ENCODE measurements around the gene SMAGP. TPM values are rescaled to one million over a fixed set of nuclear protein-coding genes. Genes with fewer than 3 reads are reported as not detected.
"Not testable (repeated sequence)": the region's sequence is repeated elsewhere in the genome, so short reads cannot be mapped to it uniquely, and the experiment has no call there.

The SMAGP gene
- total RNA-seq, 1 experiment from 2014 or later = 11.6 TPM

DNA sequence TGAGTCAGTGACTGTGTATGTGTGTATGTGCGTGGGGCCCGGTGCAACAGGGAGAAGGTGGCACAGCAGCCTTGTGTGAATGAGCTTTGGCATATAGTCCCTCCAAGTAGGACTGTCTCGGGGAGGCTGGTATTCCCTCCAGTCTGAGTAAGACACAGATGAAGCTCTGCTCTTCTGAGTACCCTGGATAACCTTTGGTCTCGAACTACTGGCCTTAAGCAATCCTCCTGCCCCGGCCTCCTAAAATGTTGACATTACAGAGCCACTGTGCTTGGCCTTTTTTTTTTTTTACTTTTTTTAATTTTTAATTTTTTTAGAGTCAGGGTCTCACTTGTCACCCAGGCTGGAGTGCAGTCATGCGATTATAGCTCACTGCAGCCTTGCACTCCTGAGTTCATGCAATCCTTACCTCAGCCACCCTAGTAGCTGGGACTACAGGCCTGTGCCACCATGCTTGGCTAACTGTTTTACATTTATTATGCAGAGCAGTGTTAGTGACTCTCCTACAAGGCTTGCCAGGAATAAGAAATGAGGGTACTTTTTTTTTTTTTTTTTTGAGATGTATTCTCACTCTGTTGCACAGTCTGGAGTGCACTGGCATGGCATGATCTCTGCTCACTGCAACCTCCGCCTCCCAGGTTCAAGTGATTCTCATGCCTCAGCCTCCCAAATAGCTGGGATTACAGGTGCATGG, 41.0 kb downstream of the SMAGP start (continued):
- TF ChIP-seq, protein P1, sequence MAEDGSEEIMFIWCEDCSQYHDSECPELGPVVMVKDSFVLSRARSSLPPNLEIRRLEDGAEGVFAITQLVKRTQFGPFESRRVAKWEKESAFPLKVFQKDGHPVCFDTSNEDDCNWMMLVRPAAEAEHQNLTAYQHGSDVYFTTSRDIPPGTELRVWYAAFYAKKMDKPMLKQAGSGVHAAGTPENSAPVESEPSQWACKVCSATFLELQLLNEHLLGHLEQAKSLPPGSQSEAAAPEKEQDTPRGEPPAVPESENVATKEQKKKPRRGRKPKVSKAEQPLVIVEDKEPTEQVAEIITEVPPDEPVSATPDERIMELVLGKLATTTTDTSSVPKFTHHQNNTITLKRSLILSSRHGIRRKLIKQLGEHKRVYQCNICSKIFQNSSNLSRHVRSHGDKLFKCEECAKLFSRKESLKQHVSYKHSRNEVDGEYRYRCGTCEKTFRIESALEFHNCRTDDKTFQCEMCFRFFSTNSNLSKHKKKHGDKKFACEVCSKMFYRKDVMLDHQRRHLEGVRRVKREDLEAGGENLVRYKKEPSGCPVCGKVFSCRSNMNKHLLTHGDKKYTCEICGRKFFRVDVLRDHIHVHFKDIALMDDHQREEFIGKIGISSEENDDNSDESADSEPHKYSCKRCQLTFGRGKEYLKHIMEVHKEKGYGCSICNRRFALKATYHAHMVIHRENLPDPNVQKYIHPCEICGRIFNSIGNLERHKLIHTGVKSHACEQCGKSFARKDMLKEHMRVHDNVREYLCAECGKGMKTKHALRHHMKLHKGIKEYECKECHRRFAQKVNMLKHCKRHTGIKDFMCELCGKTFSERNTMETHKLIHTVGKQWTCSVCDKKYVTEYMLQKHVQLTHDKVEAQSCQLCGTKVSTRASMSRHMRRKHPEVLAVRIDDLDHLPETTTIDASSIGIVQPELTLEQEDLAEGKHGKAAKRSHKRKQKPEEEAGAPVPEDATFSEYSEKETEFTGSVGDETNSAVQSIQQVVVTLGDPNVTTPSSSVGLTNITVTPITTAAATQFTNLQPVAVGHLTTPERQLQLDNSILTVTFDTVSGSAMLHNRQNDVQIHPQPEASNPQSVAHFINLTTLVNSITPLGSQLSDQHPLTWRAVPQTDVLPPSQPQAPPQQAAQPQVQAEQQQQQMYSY (CRISPR knock-in tag; IDR thresholded peaks at IDR 0.05) = no peak
- TF ChIP-seq ZNF263 (CRISPR knock-in tag; IDR thresholded peaks at IDR 0.05; ENCODE audit: low read depth) (no peak), ZNF138 (CRISPR knock-in tag; conservative IDR thresholded peaks at IDR 0.05) (no peak)
- TF ChIP-seq, protein P2, sequence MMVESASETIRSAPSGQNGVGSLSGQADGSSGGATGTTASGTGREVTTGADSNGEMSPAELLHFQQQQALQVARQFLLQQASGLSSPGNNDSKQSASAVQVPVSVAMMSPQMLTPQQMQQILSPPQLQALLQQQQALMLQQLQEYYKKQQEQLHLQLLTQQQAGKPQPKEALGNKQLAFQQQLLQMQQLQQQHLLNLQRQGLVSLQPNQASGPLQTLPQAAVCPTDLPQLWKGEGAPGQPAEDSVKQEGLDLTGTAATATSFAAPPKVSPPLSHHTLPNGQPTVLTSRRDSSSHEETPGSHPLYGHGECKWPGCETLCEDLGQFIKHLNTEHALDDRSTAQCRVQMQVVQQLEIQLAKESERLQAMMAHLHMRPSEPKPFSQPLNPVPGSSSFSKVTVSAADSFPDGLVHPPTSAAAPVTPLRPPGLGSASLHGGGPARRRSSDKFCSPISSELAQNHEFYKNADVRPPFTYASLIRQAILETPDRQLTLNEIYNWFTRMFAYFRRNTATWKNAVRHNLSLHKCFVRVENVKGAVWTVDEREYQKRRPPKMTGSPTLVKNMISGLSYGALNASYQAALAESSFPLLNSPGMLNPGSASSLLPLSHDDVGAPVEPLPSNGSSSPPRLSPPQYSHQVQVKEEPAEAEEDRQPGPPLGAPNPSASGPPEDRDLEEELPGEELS (CRISPR knock-in tag; IDR thresholded peaks at IDR 0.05) = no peak
- TF ChIP-seq, protein P3, sequence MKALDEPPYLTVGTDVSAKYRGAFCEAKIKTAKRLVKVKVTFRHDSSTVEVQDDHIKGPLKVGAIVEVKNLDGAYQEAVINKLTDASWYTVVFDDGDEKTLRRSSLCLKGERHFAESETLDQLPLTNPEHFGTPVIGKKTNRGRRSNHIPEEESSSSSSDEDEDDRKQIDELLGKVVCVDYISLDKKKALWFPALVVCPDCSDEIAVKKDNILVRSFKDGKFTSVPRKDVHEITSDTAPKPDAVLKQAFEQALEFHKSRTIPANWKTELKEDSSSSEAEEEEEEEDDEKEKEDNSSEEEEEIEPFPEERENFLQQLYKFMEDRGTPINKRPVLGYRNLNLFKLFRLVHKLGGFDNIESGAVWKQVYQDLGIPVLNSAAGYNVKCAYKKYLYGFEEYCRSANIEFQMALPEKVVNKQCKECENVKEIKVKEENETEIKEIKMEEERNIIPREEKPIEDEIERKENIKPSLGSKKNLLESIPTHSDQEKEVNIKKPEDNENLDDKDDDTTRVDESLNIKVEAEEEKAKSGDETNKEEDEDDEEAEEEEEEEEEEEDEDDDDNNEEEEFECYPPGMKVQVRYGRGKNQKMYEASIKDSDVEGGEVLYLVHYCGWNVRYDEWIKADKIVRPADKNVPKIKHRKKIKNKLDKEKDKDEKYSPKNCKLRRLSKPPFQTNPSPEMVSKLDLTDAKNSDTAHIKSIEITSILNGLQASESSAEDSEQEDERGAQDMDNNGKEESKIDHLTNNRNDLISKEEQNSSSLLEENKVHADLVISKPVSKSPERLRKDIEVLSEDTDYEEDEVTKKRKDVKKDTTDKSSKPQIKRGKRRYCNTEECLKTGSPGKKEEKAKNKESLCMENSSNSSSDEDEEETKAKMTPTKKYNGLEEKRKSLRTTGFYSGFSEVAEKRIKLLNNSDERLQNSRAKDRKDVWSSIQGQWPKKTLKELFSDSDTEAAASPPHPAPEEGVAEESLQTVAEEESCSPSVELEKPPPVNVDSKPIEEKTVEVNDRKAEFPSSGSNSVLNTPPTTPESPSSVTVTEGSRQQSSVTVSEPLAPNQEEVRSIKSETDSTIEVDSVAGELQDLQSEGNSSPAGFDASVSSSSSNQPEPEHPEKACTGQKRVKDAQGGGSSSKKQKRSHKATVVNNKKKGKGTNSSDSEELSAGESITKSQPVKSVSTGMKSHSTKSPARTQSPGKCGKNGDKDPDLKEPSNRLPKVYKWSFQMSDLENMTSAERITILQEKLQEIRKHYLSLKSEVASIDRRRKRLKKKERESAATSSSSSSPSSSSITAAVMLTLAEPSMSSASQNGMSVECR (CRISPR knock-in tag; IDR thresholded peaks at IDR 0.05; ENCODE audit: borderline replicate concordance) = no peak

GRCh38 chr12:51227962-51228361, 42.3 kb downstream of the SMAGP start:
- H3K27me3 Mint-ChIP-seq (ENCODE audit: low read depth) = no peaks in the 10 kb centered on the region
- ATAC-seq (no peak), DNase-seq (ENCODE audit: low spot score) (no peak)
- CTCF ChIA-PET = no interaction called here
- H3K36me3 Mint-ChIP-seq = no peaks in the 10 kb centered on the region
- 0 out of 2 replicates have a peak, but pooled peaks cover 3% of the 10 kb centered on the region for H3K9me3 Mint-ChIP-seq
- POLR2A ChIA-PET = no interaction called here
- H3K27ac Mint-ChIP-seq = no peak overlapping the region
- TF ChIP-seq ZNF263 (CRISPR knock-in tag; IDR thresholded peaks at IDR 0.05; ENCODE audit: low read depth) = no peak
- TF ChIP-seq, protein P1 (CRISPR knock-in tag; IDR thresholded peaks at IDR 0.05) = no peak
- TF ChIP-seq SMAD4 (CRISPR knock-in tag; IDR thresholded peaks at IDR 0.05) = no peak
- TF ChIP-seq, protein P4, sequence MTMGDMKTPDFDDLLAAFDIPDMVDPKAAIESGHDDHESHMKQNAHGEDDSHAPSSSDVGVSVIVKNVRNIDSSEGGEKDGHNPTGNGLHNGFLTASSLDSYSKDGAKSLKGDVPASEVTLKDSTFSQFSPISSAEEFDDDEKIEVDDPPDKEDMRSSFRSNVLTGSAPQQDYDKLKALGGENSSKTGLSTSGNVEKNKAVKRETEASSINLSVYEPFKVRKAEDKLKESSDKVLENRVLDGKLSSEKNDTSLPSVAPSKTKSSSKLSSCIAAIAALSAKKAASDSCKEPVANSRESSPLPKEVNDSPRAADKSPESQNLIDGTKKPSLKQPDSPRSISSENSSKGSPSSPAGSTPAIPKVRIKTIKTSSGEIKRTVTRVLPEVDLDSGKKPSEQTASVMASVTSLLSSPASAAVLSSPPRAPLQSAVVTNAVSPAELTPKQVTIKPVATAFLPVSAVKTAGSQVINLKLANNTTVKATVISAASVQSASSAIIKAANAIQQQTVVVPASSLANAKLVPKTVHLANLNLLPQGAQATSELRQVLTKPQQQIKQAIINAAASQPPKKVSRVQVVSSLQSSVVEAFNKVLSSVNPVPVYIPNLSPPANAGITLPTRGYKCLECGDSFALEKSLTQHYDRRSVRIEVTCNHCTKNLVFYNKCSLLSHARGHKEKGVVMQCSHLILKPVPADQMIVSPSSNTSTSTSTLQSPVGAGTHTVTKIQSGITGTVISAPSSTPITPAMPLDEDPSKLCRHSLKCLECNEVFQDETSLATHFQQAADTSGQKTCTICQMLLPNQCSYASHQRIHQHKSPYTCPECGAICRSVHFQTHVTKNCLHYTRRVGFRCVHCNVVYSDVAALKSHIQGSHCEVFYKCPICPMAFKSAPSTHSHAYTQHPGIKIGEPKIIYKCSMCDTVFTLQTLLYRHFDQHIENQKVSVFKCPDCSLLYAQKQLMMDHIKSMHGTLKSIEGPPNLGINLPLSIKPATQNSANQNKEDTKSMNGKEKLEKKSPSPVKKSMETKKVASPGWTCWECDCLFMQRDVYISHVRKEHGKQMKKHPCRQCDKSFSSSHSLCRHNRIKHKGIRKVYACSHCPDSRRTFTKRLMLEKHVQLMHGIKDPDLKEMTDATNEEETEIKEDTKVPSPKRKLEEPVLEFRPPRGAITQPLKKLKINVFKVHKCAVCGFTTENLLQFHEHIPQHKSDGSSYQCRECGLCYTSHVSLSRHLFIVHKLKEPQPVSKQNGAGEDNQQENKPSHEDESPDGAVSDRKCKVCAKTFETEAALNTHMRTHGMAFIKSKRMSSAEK (CRISPR knock-in tag; IDR thresholded peaks at IDR 0.05; ENCODE audit: borderline replicate concordance) = no peak
- no peak overlapping the region for H3K4me3 Mint-ChIP-seq
- H3K4me1 Mint-ChIP-seq = peaks cover 6% of the 10 kb centered on the region; the same call in 1 of the 2 replicates

DNA sequence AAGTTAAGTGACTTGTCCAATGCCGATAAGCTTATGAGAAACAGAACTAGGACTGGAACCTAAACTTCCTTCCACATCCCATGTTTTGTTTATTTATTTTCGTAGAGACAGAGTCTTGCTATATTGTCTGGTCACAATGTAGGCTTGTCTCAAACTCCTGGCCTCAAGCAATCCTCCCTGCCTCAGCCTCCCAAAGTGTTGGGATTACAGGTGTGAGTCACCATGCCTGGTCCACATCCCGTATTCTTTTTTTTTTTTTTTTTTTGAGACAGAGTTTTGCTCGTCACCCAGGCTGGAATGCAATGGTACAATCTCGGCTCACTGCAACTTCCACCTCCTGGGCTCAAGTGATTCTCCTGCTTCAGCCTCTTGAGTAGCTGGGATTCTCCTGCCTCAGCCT, 43.1 kb downstream of the SMAGP start:
- H3K36me3 Mint-ChIP-seq, H3K4me3 Mint-ChIP-seq: not testable (repeated sequence)

More for the DNA sequence above, 43.1 kb downstream of the SMAGP start:
- H3K27ac Mint-ChIP-seq; H3K4me1 Mint-ChIP-seq; CTCF ChIA-PET; H3K9me3 Mint-ChIP-seq; H3K27me3 Mint-ChIP-seq (ENCODE audit: low read depth); ATAC-seq; DNase-seq (ENCODE audit: low spot score): not testable (repeated sequence)
- POLR2A ChIA-PET = interaction anchor here (0.6 kb wide), 1 partner anchor 144 kb away, joined by 3 read pairs; no protein-coding TSS in a partner anchor
